Activated naive CD8-positive, alpha-beta T cell treated with anti-CD3 and anti-CD28 coated beads, Interleukin-2, amount 50 U/mL, for 16 hours (primary cell): ENCODE data around the gene ATG9B.

Experiments
- DNase-seq: peaks from one replicate; pipeline ENCODE4 v3.0.0-alpha.2; 2020; ENCODE audit warnings: low read depth, low spot score

Gene ATG9B

GRCh38 chr7:150965273-150965830 lies 58.9 kb downstream of the ATG9B start:
- DNase-seq = no peak
